DND-41 (cell line): Measurements from ENCODE around the gene CSTB.

Experiments
- CTCF ChIP-seq: IDR thresholded peaks from 2 replicates; pipeline ENCODE4 v1.5.1; 2012; ENCODE audit warnings: borderline replicate concordance, low read length, moderate library complexity, mild to moderate bottlenecking; ENCODE audit not compliant: poor library complexity, severe bottlenecking; ENCODE audit errors: extremely low read depth
- EZH2 ChIP-seq: IDR thresholded peaks from 3 replicates; pipeline ENCODE4 v1.6.1; 2012; ENCODE audit warnings: borderline replicate concordance, low read depth, mild to moderate bottlenecking, moderate library complexity, low read length, inconsistent platforms; ENCODE audit not compliant: severe bottlenecking

DNA sequence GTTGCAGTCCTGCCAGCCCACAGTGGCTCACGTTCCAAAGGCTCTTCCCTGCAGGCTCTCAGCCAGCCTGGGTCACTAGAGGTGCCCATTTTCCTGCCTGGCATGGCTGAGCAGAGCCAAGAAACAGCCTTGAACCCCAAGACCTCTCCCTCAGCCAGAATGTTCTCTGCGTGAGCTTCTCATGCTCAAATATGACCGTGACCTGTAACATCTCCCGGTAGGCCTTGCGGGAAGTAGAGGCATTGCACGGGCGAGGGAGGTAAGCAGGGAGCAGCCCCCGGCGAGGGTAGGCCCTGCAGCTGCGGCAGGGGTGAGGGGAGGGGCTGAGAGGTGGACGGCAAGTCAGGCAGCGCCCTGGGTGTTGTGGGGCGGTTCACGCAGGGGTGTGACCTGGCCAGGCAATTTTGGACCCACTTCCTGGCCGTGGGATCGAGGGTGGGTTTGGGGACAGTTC lies 33.3 kb upstream of the CSTB start:
- TF ChIP-seq CTCF (no peak), EZH2 (no peak)
